ENCODE results near the gene RFK. TPM values are rescaled to one million over a fixed set of nuclear protein-coding genes. Genes with fewer than 3 reads are reported as not detected.

Gene RFK
- total RNA-seq, 1 experiment from 2014 or later = 35.0 TPM

DNA sequence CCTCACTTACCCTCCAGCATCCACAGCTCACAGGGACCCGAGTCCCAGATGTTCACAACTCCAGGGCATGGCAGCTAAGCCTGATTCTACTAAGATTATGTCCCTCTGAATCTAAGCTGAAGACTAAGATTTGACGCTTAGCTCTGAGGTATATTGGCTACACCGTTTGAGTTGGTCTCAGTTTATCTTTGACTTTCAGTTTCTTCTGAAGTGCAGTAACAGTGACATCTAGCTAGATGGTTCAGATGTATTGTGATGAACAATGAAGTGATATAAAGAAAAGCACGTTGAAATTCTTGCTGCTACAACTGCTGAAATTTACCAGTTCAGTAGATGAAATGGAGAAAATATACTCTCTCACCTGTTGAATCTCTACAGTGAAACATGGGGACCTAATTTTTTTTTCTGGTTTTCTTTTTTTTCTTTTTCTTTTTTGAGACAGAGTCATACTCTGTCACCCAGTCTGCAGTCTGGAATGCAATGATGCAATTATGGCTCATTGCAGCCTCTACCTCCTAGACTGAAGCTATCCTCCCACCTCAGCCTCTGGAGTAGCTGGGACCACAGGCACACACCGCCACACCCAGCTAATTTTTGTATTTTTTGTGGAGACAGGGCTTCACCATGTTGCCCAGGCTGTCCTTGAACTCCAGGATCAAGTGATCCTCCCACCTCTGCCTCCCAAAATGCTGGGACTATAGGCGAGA, 15.7 kb downstream of the RFK start (continued):
- TF ChIP-seq, protein P1, sequence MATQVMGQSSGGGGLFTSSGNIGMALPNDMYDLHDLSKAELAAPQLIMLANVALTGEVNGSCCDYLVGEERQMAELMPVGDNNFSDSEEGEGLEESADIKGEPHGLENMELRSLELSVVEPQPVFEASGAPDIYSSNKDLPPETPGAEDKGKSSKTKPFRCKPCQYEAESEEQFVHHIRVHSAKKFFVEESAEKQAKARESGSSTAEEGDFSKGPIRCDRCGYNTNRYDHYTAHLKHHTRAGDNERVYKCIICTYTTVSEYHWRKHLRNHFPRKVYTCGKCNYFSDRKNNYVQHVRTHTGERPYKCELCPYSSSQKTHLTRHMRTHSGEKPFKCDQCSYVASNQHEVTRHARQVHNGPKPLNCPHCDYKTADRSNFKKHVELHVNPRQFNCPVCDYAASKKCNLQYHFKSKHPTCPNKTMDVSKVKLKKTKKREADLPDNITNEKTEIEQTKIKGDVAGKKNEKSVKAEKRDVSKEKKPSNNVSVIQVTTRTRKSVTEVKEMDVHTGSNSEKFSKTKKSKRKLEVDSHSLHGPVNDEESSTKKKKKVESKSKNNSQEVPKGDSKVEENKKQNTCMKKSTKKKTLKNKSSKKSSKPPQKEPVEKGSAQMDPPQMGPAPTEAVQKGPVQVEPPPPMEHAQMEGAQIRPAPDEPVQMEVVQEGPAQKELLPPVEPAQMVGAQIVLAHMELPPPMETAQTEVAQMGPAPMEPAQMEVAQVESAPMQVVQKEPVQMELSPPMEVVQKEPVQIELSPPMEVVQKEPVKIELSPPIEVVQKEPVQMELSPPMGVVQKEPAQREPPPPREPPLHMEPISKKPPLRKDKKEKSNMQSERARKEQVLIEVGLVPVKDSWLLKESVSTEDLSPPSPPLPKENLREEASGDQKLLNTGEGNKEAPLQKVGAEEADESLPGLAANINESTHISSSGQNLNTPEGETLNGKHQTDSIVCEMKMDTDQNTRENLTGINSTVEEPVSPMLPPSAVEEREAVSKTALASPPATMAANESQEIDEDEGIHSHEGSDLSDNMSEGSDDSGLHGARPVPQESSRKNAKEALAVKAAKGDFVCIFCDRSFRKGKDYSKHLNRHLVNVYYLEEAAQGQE (IDR thresholded peaks at IDR 0.05; ENCODE audit: low read depth) = no peak
- TF ChIP-seq POLR2A (IDR thresholded peaks at IDR 0.05; ENCODE audit: borderline replicate concordance, extremely low read depth, insufficient read depth, insufficient read length) (no peak), SIN3A (IDR thresholded peaks at IDR 0.05; ENCODE audit: low read depth) (no peak), CEBPB (IDR thresholded peaks at IDR 0.05; ENCODE audit: low read depth) (no peak)
- TF ChIP-seq, protein P2, sequence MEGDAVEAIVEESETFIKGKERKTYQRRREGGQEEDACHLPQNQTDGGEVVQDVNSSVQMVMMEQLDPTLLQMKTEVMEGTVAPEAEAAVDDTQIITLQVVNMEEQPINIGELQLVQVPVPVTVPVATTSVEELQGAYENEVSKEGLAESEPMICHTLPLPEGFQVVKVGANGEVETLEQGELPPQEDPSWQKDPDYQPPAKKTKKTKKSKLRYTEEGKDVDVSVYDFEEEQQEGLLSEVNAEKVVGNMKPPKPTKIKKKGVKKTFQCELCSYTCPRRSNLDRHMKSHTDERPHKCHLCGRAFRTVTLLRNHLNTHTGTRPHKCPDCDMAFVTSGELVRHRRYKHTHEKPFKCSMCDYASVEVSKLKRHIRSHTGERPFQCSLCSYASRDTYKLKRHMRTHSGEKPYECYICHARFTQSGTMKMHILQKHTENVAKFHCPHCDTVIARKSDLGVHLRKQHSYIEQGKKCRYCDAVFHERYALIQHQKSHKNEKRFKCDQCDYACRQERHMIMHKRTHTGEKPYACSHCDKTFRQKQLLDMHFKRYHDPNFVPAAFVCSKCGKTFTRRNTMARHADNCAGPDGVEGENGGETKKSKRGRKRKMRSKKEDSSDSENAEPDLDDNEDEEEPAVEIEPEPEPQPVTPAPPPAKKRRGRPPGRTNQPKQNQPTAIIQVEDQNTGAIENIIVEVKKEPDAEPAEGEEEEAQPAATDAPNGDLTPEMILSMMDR (IDR thresholded peaks at IDR 0.05 in 2 of 3, conservative IDR thresholded peaks at IDR 0.05 in 1 of 3; ENCODE audit: borderline replicate concordance in 1 of 3, insufficient read depth in 1 of 3, low read depth in 2 of 3, low read length in 2 of 3) = no peak

DNA sequence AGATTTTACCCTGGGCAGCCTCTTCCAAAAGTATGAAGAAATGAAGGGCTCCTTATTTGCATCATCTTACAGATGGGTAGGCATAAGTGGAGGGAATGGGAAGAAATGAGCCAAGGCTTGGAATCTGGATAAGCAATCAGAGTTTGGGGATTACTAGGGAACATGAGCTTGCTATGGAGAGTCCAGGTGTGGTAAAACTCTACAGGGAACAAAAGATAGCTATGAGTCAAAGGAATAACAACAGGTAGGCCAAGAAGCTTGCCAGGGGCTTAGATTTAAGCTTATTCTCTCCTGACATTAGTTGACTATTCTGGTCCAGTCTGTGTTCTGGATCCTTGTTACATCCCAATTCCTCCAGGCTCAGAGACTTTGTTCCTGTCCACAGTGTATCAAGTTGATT, 16.4 kb downstream of the RFK start:
- no TSS peak for BruUV-seq (replicated peaks)
- Histone ChIP-seq H2AFZ (ENCODE audit: low read depth, low read length, poor library complexity, severe bottlenecking) (no peak overlapping the region), H3K79me2 (ENCODE audit: insufficient read depth, low read length) (no peaks in the 10 kb centered on the region), H3K4me3 (replicated peaks in 1 of 2; ENCODE audit: low read depth in 1 of 2, low read length in 2 of 2) (no peak overlapping the region), H3K4me2 (ENCODE audit: low read length) (no peak overlapping the region), H3K9ac (ENCODE audit: low read length) (no peak overlapping the region), H3K27me3 (ENCODE audit: insufficient read depth, low read length) (no peaks in the 10 kb centered on the region), H3K36me3 (ENCODE audit: control insufficient read depth in 1 of 2, insufficient read depth in 2 of 2, low read length in 2 of 2) (no peaks in the 10 kb centered on the region), H3K27ac (ENCODE audit: low read depth, low read length) (no peak overlapping the region), H3K9me3 (ENCODE audit: control insufficient read depth in 1 of 2, insufficient read depth in 1 of 2, low read depth in 1 of 2, low read length in 2 of 2) (no peaks in the 10 kb centered on the region), H4K20me1 (ENCODE audit: insufficient read depth) (no peaks in the 10 kb centered on the region), H3K9me2 (ENCODE audit: insufficient read depth) (no peaks in the 10 kb centered on the region), H3K4me1 (ENCODE audit: control insufficient read depth in 1 of 2, insufficient read depth in 2 of 2, low read length in 2 of 2) (peaks cover 8 to 11% of the 10 kb centered on the region in 2 experiments; a peak in 3 of 4 replicates)
- POLR2A ChIA-PET = no interaction called here
- RAD21 ChIA-PET (ENCODE audit: low non-redundant PET in 1 of 2, low total read pairs in 2 of 2, uncharacterized antibody in 2 of 2, unreplicated experiment in 2 of 2) = no interaction called here
- CTCF ChIA-PET = no interaction called here
- ATAC-seq (no peak), DNase-seq (ENCODE audit: low read depth, low spot score) (no peak)
- intact Hi-C loops (cut with micrococcal nuclease) = no loop called here
- no peak for TF ChIP-seq TCF7L2 (IDR thresholded peaks at IDR 0.05; ENCODE audit: borderline replicate concordance, extremely low read depth, insufficient read depth, insufficient read length)
- no peak for TF ChIP-seq SIN3A (IDR thresholded peaks at IDR 0.05; ENCODE audit: low read depth)
- no peak for TF ChIP-seq ZFX (IDR thresholded peaks at IDR 0.05)
- TF ChIP-seq, protein P3, sequence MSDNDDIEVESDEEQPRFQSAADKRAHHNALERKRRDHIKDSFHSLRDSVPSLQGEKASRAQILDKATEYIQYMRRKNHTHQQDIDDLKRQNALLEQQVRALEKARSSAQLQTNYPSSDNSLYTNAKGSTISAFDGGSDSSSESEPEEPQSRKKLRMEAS (IDR thresholded peaks at IDR 0.05) = no peak

Measured in HCT116 (cell line).